Lower leg skin (tissue), 4 donors: ENCODE results near the gene GRHL1. TPM values are rescaled to one million over a fixed set of nuclear protein-coding genes. Genes with fewer than 3 reads are reported as not detected.

Experiments
- DNase-seq, 2 donors: peaks; one replicate each; pipeline ENCODE4 v3.0.0-alpha.2; 2019; ENCODE audit warnings: low spot score in 2 of 2
- H3K4me3 ChIP-seq: fragments of 200-600 bp; sonication (generic); 2 replicates; pipeline ENCODE4 v1.5.1; 2017; ENCODE audit warnings: mild to moderate bottlenecking, low read depth; ENCODE audit not compliant: poor library complexity, severe bottlenecking
- CTCF ChIP-seq, 3 donors: fragments of 450-650 bp; IDR thresholded peaks; one replicate each; pipeline ENCODE4 v1.5.1; 2016; ENCODE audit warnings: antibody characterized with exemption in 3 of 3, mild to moderate bottlenecking in 3 of 3, moderate library complexity in 2 of 3
- POLR2A ChIP-seq, 2 donors: fragments of 450-650 bp; IDR thresholded peaks; one replicate each; pipeline ENCODE4 v1.6.1; 2016 to 2017; ENCODE audit warnings: antibody characterized with exemption in 2 of 2, mild to moderate bottlenecking in 1 of 2, moderate library complexity in 1 of 2
- WGBS, 2 donors: methylation state at CpG; one replicate each; pipeline ENCODE4 v1.1.5; 2018; 5-methylcytosine and 5-hydroxymethylcytosine counted together
- intact Hi-C: fragments of 100-400 bp; cut with DNase I; formaldehyde crosslinking; loops from one replicate; pipeline ENCODE4 v1.15.0; 2023; ENCODE audit warnings: low total_unique reads
- total RNA-seq, 4 donors: library from RNA; depleted of rRNA; stranded (reverse); fragments of >200 nt; gene quantifications; one replicate each; pipeline ENCODE4 v1.1.0, GENCODE V29; 2016

GRHL1 gene
- total RNA-seq, 4 donors from 2014 or later: 104 to 134 (median 115) TPM

- no peak for TF ChIP-seq POLR2A (IDR thresholded peaks at IDR 0.05)
- no peak for TF ChIP-seq CTCF (IDR thresholded peaks at IDR 0.05)
- WGBS, 2 donors: 83% methylated on average over 8 of the region's 8 CpGs
- no peak for DNase-seq
- intact Hi-C loops: no loop called here
- no peak overlapping the region for H3K4me3 ChIP-seq
Observed at GRCh38 chr2:10016802-10017258, 65.3 kb downstream of the GRHL1 start.

- 81 to 86% methylated on average over 5 of the region's 5 CpGs for WGBS, 2 donors
- intact Hi-C loops: no loop called here
Observed at GRCh38 chr2:10017313-10017941, 65.9 kb downstream of the GRHL1 start.

GRCh38 chr2:10019174-10019573 is 67.7 kb downstream of the GRHL1 start:
- 30 to 45% methylated on average over 8 of the region's 8 CpGs for WGBS, 2 donors
- no peak overlapping the region for H3K4me3 ChIP-seq
- intact Hi-C loops: no loop called here
- TF ChIP-seq POLR2A (IDR thresholded peaks at IDR 0.05) (no peak), CTCF (IDR thresholded peaks at IDR 0.05) (no peak)
- DNase-seq: no peak

More at GRCh38 chr2:10017313-10017941, 65.9 kb downstream of the GRHL1 start:
- no peak overlapping the region for H3K4me3 ChIP-seq
- TF ChIP-seq CTCF (IDR thresholded peaks at IDR 0.05) (no peak), POLR2A (IDR thresholded peaks at IDR 0.05) (no peak)
- DNase-seq: no peak

- intact Hi-C loops: no loop called here
- no peak for DNase-seq
- WGBS, 2 donors: 90 to 92% methylated on average over 26 to 27 of the region's 27 CpGs
Observed at GRCh38 chr2:10019602-10020400, 68.3 kb downstream of the GRHL1 start.

GRCh38 chr2:10022041-10022421 is 70.5 kb downstream of the GRHL1 start:
- DNase-seq: no peak
- intact Hi-C loops: no loop called here
- no peak overlapping the region for H3K4me3 ChIP-seq
- no peak for TF ChIP-seq POLR2A (IDR thresholded peaks at IDR 0.05)
- 78 to 83% methylated on average over 8 to 13 of the region's 16 CpGs for WGBS, 2 donors

More at GRCh38 chr2:10019602-10020400, 68.3 kb downstream of the GRHL1 start:
- no peak overlapping the region for H3K4me3 ChIP-seq
- TF ChIP-seq CTCF (IDR thresholded peaks at IDR 0.05): no peak
- TF ChIP-seq POLR2A (IDR thresholded peaks at IDR 0.05): no peak

GRCh38 chr2:10022445-10022844 is 71.0 kb downstream of the GRHL1 start:
- TF ChIP-seq CTCF (IDR thresholded peaks at IDR 0.05): no peak
- no peak for TF ChIP-seq POLR2A (IDR thresholded peaks at IDR 0.05)
- WGBS, 2 donors: 92 to 94% methylated on average over 4 of the region's 4 CpGs
- intact Hi-C loops: no loop called here
- H3K4me3 ChIP-seq: no peak overlapping the region
- DNase-seq: no peak
